CD4-positive, alpha-beta memory T cell (primary cell): ENCODE measurements around the gene LRP1B. TPM values are rescaled to one million over a fixed set of nuclear protein-coding genes. Genes with fewer than 3 reads are reported as not detected.

Experiments used
- CTCF ChIA-PET: fragments of 350-600 bp; sonication (Branson Sonifier 250); formaldehyde crosslinking; loops from one replicate; lab custom pipeline; 2021; ENCODE audit warnings: inconsistent platforms; ENCODE audit not compliant: partially characterized antibody; lab: Charles Lee
- POLR2A ChIA-PET: fragments of 350-600 bp; sonication (Branson Sonifier 250); formaldehyde crosslinking; loops from one replicate; lab custom pipeline; 2021; ENCODE audit not compliant: partially characterized antibody; lab: Charles Lee
- DNase-seq, 5 donors: peaks; one replicate each; pipeline versions ENCODE4 v3.0.0 to v3.0.0-alpha.2; 2020 to 2022; ENCODE audit warnings: mixed read lengths in 1 of 5
- H3K27ac ChIP-seq: one replicate; pipeline ENCODE4 v1.7.0; 2013; ENCODE audit warnings: low read depth, low read length
- H3K27me3 ChIP-seq: 2 replicates; pipeline ENCODE4 v1.7.0; 2013; ENCODE audit warnings: mild to moderate bottlenecking, low read length, moderate library complexity; ENCODE audit not compliant: insufficient read depth
- H3K36me3 ChIP-seq: 2 replicates; pipeline ENCODE4 v1.7.0; 2013; ENCODE audit warnings: mild to moderate bottlenecking, low read length, moderate library complexity; ENCODE audit not compliant: insufficient read depth
- H3K4me1 ChIP-seq: 2 replicates; pipeline ENCODE4 v1.7.0; 2013; ENCODE audit warnings: mild to moderate bottlenecking, low read length, moderate library complexity; ENCODE audit not compliant: insufficient read depth
- H3K4me3 ChIP-seq, 2 donors: one replicate each; pipeline ENCODE4 v1.7.0; 2013; ENCODE audit warnings: low read length in 2 of 2, mild to moderate bottlenecking in 1 of 2
- H3K9me3 ChIP-seq, 2 donors: one replicate each; pipeline ENCODE4 v1.7.0; 2013; ENCODE audit warnings: low read length in 2 of 2, control low read depth in 1 of 2; ENCODE audit not compliant: control insufficient read depth in 1 of 2
- H3K27ac Mint-ChIP-seq, 7 donors: one replicate each; pipeline ENCODE4 v1.8.0; 2020 to 2021; ENCODE audit warnings: mixed read lengths in 7 of 7, mild to moderate bottlenecking in 6 of 7, inconsistent platforms in 3 of 7, moderate library complexity in 3 of 7
- H3K27me3 Mint-ChIP-seq, 2 donors: one replicate each; pipeline ENCODE4 v1.8.0; 2020 to 2021; ENCODE audit warnings: mixed read lengths in 2 of 2
- H3K36me3 Mint-ChIP-seq, 2 donors: one replicate each; pipeline ENCODE4 v1.8.0; 2020 to 2021; ENCODE audit warnings: mixed read lengths in 2 of 2, inconsistent platforms in 1 of 2, mild to moderate bottlenecking in 1 of 2
- H3K4me1 Mint-ChIP-seq, 4 donors: one replicate each; pipeline ENCODE4 v1.8.0; 2020 to 2021; ENCODE audit warnings: mixed read lengths in 4 of 4, mild to moderate bottlenecking in 1 of 4
- H3K4me3 Mint-ChIP-seq, 8 donors: one replicate each; pipeline ENCODE4 v1.8.0; 2020 to 2021; ENCODE audit warnings: mixed read lengths in 8 of 8, mild to moderate bottlenecking in 7 of 8, moderate library complexity in 6 of 8, inconsistent platforms in 3 of 8
- H3K9me3 Mint-ChIP-seq, 8 donors: one replicate each; pipeline ENCODE4 v1.8.0; 2020 to 2021; ENCODE audit warnings: mixed read lengths in 8 of 8, mild to moderate bottlenecking in 5 of 8, inconsistent platforms in 3 of 8, moderate library complexity in 1 of 8
- intact Hi-C: fragments of 100-400 bp; cut with micrococcal nuclease; formaldehyde crosslinking; loops from one replicate; pipeline ENCODE4 v1.15.1; 2023
- polyA plus RNA-seq, 2 donors: library from polyadenylated mRNA; unstranded; fragments of 300-500 nt; fragmentation: Illumina TruSeq; gene quantifications; one replicate each; pipeline ENCODE4 v1.2.3, GENCODE V29; 2021
- total RNA-seq, 2 experiments: library from RNA; stranded (reverse); gene quantifications; one replicate each; pipeline ENCODE4 v1.2.3, GENCODE V29; 2021

LRP1B gene
- total and polyA plus RNA-seq, 4 experiments from 2014 or later = not detected

DNA sequence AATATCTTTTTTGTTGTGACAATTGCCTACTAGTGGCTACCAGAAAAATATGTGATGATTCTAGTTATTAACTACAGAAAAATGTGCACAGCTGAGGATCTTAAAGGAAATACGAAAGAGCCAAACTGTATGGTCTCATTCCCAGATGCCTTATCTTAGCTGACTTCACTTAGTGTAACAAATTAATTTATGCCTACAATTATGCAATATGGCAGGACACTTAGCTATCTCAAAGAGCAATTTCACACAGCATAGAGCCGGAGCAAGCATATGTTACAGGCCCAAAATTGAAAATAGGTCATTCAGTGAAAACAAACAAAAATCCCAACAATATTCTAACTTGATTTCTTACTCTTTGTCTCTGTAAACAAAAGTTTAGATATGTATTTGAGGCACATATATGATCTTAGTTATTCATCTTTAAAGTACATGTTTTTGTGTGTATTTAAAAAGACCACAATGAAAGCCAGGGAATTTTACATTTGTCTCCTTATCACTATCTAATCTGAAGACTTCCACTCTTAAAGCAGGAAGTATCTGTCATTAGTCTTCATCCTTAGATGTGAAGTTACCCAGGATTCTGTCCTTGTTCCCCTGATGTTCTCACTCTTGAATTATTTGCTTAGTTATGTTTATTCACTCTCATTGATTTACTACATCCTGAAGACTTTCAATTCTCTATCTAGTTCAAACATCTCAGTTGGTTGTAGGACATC lies 1771.6 kb downstream of the LRP1B start:
- DNase-seq = no peak
- peaks cover 0 to 9% (median under 1%) of the 10 kb centered on the region in 8 donors for H3K9me3 Mint-ChIP-seq
- Histone ChIP-seq H3K27me3 (no peaks in the 10 kb centered on the region), H3K9me3 (no peaks in the 10 kb centered on the region), H3K36me3 (no peaks in the 10 kb centered on the region), H3K27ac (no peak overlapping the region), H3K4me1 (no peaks in the 10 kb centered on the region), H3K4me3 (no peak overlapping the region)
- ChIA-PET CTCF (no interaction called here), POLR2A (no interaction called here)
- no peaks in the 10 kb centered on the region for H3K4me1 Mint-ChIP-seq
- H3K4me3 Mint-ChIP-seq = no peak overlapping the region
- no peaks in the 10 kb centered on the region for H3K36me3 Mint-ChIP-seq
- intact Hi-C loops = no loop called here
- H3K27ac Mint-ChIP-seq = no peak overlapping the region
- no peaks in the 10 kb centered on the region for H3K27me3 Mint-ChIP-seq

DNA sequence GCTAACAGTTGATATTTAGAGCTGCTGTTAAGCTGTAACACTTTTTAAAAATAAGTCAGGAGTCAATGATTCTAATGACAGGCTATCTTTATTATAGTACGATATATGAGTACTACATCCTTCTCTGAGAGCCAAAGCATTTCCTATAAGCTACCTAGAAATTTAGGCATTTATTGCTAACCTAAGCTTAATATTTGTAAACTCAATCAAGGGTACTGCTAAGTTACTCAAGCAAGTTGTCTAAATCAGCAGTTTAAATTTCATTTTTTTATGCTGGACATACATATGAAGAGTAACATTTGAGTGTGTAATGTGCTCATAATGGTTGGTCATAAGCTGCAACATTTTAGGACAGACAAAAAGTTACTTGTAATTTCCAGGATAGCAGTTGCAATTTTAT lies 1774.1 kb downstream of the LRP1B start:
- Histone ChIP-seq H3K9me3 (no peaks in the 10 kb centered on the region), H3K4me3 (no peak overlapping the region), H3K36me3 (no peaks in the 10 kb centered on the region), H3K27ac (no peak overlapping the region), H3K27me3 (no peaks in the 10 kb centered on the region), H3K4me1 (no peaks in the 10 kb centered on the region)
- Mint-ChIP-seq H3K27ac (no peak overlapping the region), H3K9me3 (peaks cover 0 to 15% (median 4%) of the 10 kb centered on the region in 8 donors), H3K4me1 (no peaks in the 10 kb centered on the region), H3K27me3 (no peaks in the 10 kb centered on the region), H3K36me3 (no peaks in the 10 kb centered on the region), H3K4me3 (no peak overlapping the region)
- ChIA-PET POLR2A (no interaction called here), CTCF (no interaction called here)
- intact Hi-C loops = no loop called here
- DNase-seq = no peak

DNA sequence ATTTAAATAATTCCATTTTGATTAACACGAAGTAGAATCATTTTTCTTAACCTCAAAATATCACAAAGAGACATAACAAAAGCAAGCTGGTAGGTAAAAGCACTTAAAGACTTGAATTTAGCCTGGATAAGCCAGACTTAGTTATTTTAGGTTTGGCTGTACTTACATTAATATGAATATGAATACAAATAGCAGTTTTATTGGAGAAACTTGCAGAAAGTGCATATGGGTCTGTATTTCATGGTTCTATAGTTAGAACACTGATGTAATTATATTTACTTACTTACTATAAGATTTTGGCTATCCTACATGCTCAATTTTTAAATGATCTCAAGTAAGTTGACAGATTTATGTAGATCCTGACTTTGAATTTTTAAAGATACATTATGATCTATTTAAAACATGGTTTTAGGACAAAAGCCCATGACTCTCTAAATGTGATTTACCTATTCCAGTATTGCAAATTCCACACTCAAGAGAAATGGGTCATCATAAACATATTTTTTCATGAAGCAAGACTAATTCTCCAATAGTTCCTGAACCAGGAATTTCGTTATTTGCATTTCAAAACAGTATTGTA lies 1775.2 kb downstream of the LRP1B start:
- no peaks in the 10 kb centered on the region for H3K36me3 Mint-ChIP-seq
- no peak for DNase-seq
- no peak overlapping the region for H3K27ac Mint-ChIP-seq
- no peaks in the 10 kb centered on the region for H3K36me3 ChIP-seq
- H3K27me3 ChIP-seq = no peaks in the 10 kb centered on the region
- no peaks in the 10 kb centered on the region for H3K4me1 ChIP-seq
- no peaks in the 10 kb centered on the region for H3K27me3 Mint-ChIP-seq
- H3K9me3 Mint-ChIP-seq = peaks cover 0 to 15% (median 4%) of the 10 kb centered on the region in 8 donors
- no peaks in the 10 kb centered on the region for H3K4me1 Mint-ChIP-seq
- ChIA-PET POLR2A (no interaction called here), CTCF (no interaction called here)
- no peak overlapping the region for H3K27ac ChIP-seq
- intact Hi-C loops = no loop called here
- no peaks in the 10 kb centered on the region for H3K9me3 ChIP-seq
- no peak overlapping the region for H3K4me3 Mint-ChIP-seq
- no peak overlapping the region for H3K4me3 ChIP-seq

DNA sequence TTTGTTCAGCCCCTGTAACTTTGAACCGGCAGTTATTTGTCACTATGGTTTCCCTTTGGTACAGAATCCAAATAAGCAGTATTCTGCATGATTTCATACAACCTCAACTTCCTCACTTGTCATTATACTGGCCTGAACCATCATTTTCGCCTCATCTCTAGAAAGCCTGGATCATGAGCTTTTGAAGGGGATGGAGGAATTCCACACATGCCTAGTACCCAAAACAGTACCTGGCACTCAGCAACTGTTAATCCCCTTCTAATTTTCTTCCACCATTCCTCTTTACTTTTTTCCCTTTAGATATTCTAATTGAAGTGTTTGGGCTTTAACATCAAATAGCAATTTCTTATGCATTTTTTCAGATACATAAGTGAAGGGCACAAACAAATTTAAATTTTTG lies 1776.3 kb downstream of the LRP1B start:
- Histone ChIP-seq H3K27ac (no peak overlapping the region), H3K4me3 (no peak overlapping the region), H3K36me3 (no peaks in the 10 kb centered on the region), H3K9me3 (no peaks in the 10 kb centered on the region), H3K4me1 (no peaks in the 10 kb centered on the region), H3K27me3 (no peaks in the 10 kb centered on the region)
- Mint-ChIP-seq H3K9me3 (peaks cover 0 to 15% (median 4%) of the 10 kb centered on the region in 8 donors), H3K36me3 (no peaks in the 10 kb centered on the region), H3K4me1 (no peaks in the 10 kb centered on the region), H3K4me3 (no peak overlapping the region), H3K27ac (no peak overlapping the region), H3K27me3 (no peaks in the 10 kb centered on the region)
- POLR2A ChIA-PET = no interaction called here
- intact Hi-C loops = no loop called here
- no peak for DNase-seq
- CTCF ChIA-PET = no interaction called here

DNA sequence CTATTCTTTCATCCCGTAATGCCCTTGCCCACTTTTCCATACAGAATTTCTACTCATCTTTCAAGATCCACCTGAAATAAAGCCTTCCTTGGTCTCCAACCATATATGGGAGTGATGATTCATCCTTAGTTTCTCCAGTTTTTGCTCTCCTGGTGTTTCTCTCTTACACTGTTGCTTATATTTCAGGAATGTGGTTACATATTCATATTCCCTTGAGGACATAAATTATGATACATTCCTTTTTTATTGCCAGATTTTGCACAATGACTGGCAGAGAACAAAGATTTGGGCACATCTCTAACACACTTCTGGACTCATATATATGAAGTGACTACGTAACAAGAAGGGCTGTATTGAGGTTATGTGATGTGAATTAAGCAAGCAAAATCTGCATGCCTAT lies 1777.3 kb downstream of the LRP1B start:
- Histone ChIP-seq H3K9me3 (no peaks in the 10 kb centered on the region), H3K4me1 (no peaks in the 10 kb centered on the region), H3K27me3 (no peaks in the 10 kb centered on the region), H3K36me3 (no peaks in the 10 kb centered on the region), H3K27ac (no peak overlapping the region), H3K4me3 (no peak overlapping the region)
- Mint-ChIP-seq H3K4me1 (no peaks in the 10 kb centered on the region), H3K36me3 (no peaks in the 10 kb centered on the region), H3K4me3 (no peak overlapping the region), H3K27ac (no peak overlapping the region), H3K27me3 (no peaks in the 10 kb centered on the region), H3K9me3 (peaks cover 0 to 14% (median 4%) of the 10 kb centered on the region in 8 donors)
- intact Hi-C loops = no loop called here
- CTCF ChIA-PET = no interaction called here
- no peak for DNase-seq
- POLR2A ChIA-PET = no interaction called here

DNA sequence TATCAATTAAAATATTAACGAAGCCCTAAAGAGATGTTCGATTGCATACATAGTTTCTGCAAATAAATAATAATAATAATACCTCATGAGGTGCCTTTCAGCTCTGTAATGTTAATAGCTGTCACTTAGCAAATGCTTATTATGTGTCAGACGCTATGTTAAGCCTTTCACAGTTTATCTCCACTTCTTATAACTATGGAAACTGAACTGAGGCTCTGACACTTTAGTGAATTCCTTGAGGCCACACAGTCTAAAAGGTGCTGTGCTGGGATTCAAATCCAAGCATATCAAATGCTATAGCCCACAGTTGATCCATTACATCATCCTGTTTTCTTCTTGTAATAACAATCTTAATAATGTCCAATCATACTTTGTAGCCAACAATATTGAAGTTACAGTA lies 1779.1 kb downstream of the LRP1B start:
- Histone ChIP-seq H3K9me3 (no peaks in the 10 kb centered on the region), H3K4me1 (no peaks in the 10 kb centered on the region), H3K4me3 (no peak overlapping the region), H3K27me3 (no peaks in the 10 kb centered on the region), H3K27ac (no peak overlapping the region), H3K36me3 (no peaks in the 10 kb centered on the region)
- Mint-ChIP-seq H3K9me3 (peaks cover 0 to 11% (median 6%) of the 10 kb centered on the region in 8 donors), H3K27ac (no peak overlapping the region), H3K4me3 (no peak overlapping the region), H3K36me3 (no peaks in the 10 kb centered on the region), H3K4me1 (no peaks in the 10 kb centered on the region), H3K27me3 (no peaks in the 10 kb centered on the region)
- ChIA-PET POLR2A (no interaction called here), CTCF (no interaction called here)
- intact Hi-C loops = no loop called here
- no peak for DNase-seq

DNA sequence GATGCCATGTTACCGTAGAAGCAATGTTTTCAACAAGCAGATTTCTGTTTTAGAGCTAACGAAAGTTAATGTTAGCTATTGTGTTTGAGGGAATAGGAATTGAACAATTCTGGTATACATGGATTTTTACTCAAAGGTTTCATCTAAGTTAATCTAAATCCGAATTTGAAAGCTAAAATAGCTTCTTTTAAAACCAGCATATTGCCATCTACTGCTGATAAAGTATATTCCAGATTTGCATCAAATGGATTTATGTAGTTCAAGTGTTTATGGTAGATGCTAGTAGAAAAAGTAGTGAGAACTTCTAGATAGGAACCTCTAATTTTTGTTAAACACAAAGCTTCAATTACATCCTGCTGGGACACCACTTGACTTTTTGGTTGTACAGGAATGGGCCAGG lies 1781.1 kb downstream of the LRP1B start:
- H3K9me3 ChIP-seq = no peaks in the 10 kb centered on the region
- CTCF ChIA-PET = no interaction called here
- POLR2A ChIA-PET = no interaction called here
- Mint-ChIP-seq H3K9me3 (peaks cover 0 to 14% (median 6%) of the 10 kb centered on the region in 8 donors), H3K4me1 (no peaks in the 10 kb centered on the region), H3K36me3 (no peaks in the 10 kb centered on the region), H3K4me3 (no peak overlapping the region), H3K27me3 (no peaks in the 10 kb centered on the region), H3K27ac (no peak overlapping the region)
- H3K27me3 ChIP-seq = no peaks in the 10 kb centered on the region
- no peak overlapping the region for H3K4me3 ChIP-seq
- H3K4me1 ChIP-seq = no peaks in the 10 kb centered on the region
- intact Hi-C loops = no loop called here
- H3K36me3 ChIP-seq = no peaks in the 10 kb centered on the region
- H3K27ac ChIP-seq = no peak overlapping the region
- no peak for DNase-seq
